GM23338 (cell line): Measurements from ENCODE around the gene PHYH. TPM values are rescaled to one million over a fixed set of nuclear protein-coding genes. Genes with fewer than 3 reads are reported as not detected.
A peak's percentile ranks its signal among the peaks of the same experiment; 100 is the strongest.

Experiments
- ATAC-seq: fragments of 200-7000 bp; cut with Tn5 transposase; 3 replicates; pipeline ENCODE4 v1.9.1; 2020
- DNase-seq: peaks from one replicate; pipeline ENCODE4 v3.0.0-alpha.2; 2015; ENCODE audit warnings: low spot score
- H2AFZ ChIP-seq: fragments of 200-600 bp; sonication (generic); 2 replicates; pipeline ENCODE4 v1.8.0; 2016; ENCODE audit warnings: antibody characterized with exemption, mild to moderate bottlenecking, moderate library complexity
- H3F3A ChIP-seq: fragments of 200-600 bp; sonication (generic); replicated peaks from 2 replicates; pipeline ENCODE4 v1.8.0; 2017; ENCODE audit warnings: antibody characterized with exemption, mixed run types, low read depth
- H3K27ac ChIP-seq: fragments of 200-600 bp; sonication (generic); 2 replicates; pipeline ENCODE4 v1.6.1; 2016; ENCODE audit warnings: low read depth
- H3K27me3 ChIP-seq: fragments of 200-600 bp; sonication (generic); 2 replicates; pipeline ENCODE4 v1.8.0; 2016; ENCODE audit warnings: mild to moderate bottlenecking, mixed run types, moderate library complexity; ENCODE audit not compliant: insufficient read depth
- H3K36me3 ChIP-seq: fragments of 200-600 bp; sonication (generic); 2 replicates; pipeline ENCODE4 v1.8.0; 2016; ENCODE audit warnings: mild to moderate bottlenecking; ENCODE audit not compliant: insufficient read depth
- H3K4me1 ChIP-seq: fragments of 200-600 bp; sonication (generic); 2 replicates; pipeline ENCODE4 v1.8.0; 2016; ENCODE audit warnings: mild to moderate bottlenecking, moderate library complexity; ENCODE audit not compliant: insufficient read depth
- H3K4me2 ChIP-seq: fragments of 200-600 bp; sonication (generic); 2 replicates; pipeline ENCODE4 v1.7.1; 2017; ENCODE audit warnings: mixed run types
- H3K4me3 ChIP-seq: fragments of 200-600 bp; sonication (generic); 2 replicates; pipeline ENCODE4 v1.6.1; 2016; ENCODE audit warnings: mixed run types
- H3K79me2 ChIP-seq: fragments of 200-600 bp; sonication (generic); replicated peaks from 2 replicates; pipeline ENCODE4 v1.8.0; 2017; ENCODE audit warnings: mild to moderate bottlenecking; ENCODE audit not compliant: insufficient read depth
- H3K9me2 ChIP-seq: fragments of 200-600 bp; sonication (generic); 2 replicates; pipeline ENCODE4 v1.8.0; 2017; ENCODE audit not compliant: insufficient read depth
- H4K20me1 ChIP-seq: fragments of 200-600 bp; sonication (generic); replicated peaks from 2 replicates; pipeline ENCODE4 v1.8.0; 2017; ENCODE audit warnings: mild to moderate bottlenecking; ENCODE audit not compliant: insufficient read depth
- H3K27ac Mint-ChIP-seq: 2 replicates; pipeline ENCODE4 v1.8.0; 2020; ENCODE audit warnings: inconsistent platforms, mild to moderate bottlenecking, moderate library complexity, mixed read lengths
- H3K27me3 Mint-ChIP-seq: 3 replicates; pipeline ENCODE4 v1.8.0; 2022; ENCODE audit warnings: low read depth, mild to moderate bottlenecking, moderate library complexity, mixed read lengths, inconsistent platforms; ENCODE audit not compliant: insufficient read depth, poor library complexity
- H3K36me3 Mint-ChIP-seq: 3 replicates; pipeline ENCODE4 v1.8.0; 2021; ENCODE audit warnings: low read depth, mild to moderate bottlenecking, inconsistent platforms, moderate library complexity, mixed read lengths
- H3K4me1 Mint-ChIP-seq: 3 replicates; pipeline ENCODE4 v1.8.0; 2020; ENCODE audit warnings: mild to moderate bottlenecking, inconsistent platforms, mixed read lengths
- H3K4me3 Mint-ChIP-seq: 3 replicates; pipeline ENCODE4 v1.8.0; 2021; ENCODE audit warnings: moderate library complexity, mild to moderate bottlenecking, inconsistent platforms, mixed read lengths
- H3K9me3 Mint-ChIP-seq: 3 replicates; pipeline ENCODE4 v1.8.0; 2020; ENCODE audit warnings: moderate library complexity, mild to moderate bottlenecking, inconsistent platforms, mixed read lengths
- CREB1 ChIP-seq: fragments of 250-450 bp; sonication (Bioruptor Pico); IDR thresholded peaks from 2 replicates; pipeline ENCODE4 v1.5.0; 2020; ENCODE audit warnings: low read depth, mild to moderate bottlenecking, moderate library complexity
- ETS1 ChIP-seq: IDR thresholded peaks from 2 replicates; pipeline ENCODE4 v1.6.1; 2016; ENCODE audit warnings: antibody characterized with exemption
- EZH2 ChIP-seq: fragments of 200-600 bp; sonication (generic); IDR thresholded peaks from one replicate; pipeline ENCODE4 v1.8.0; 2017; ENCODE audit warnings: antibody characterized with exemption, mild to moderate bottlenecking, low read depth; ENCODE audit not compliant: unreplicated experiment
- EZH2phosphoT487 ChIP-seq: fragments of 200-600 bp; sonication (generic); IDR thresholded peaks from one replicate; pipeline ENCODE4 v1.8.1; 2018; ENCODE audit warnings: antibody characterized with exemption; ENCODE audit not compliant: unreplicated experiment
- NANOG ChIP-seq: IDR thresholded peaks from 2 replicates; pipeline ENCODE4 v1.6.1; 2016; ENCODE audit warnings: antibody characterized with exemption, borderline replicate concordance
- POLR2AphosphoS5 ChIP-seq: IDR thresholded peaks from 2 replicates; pipeline ENCODE4 v1.6.1; 2016; ENCODE audit warnings: antibody characterized with exemption, low read depth
- REST ChIP-seq: IDR thresholded peaks from one replicate; pipeline ENCODE4 v1.6.1; 2018; ENCODE audit warnings: antibody characterized with exemption; ENCODE audit not compliant: unreplicated experiment
- polyA plus RNA-seq: library from polyadenylated mRNA; unstranded; fragments of >200 nt; fragmentation: Nextera tagmentation; extraction: Ambion mirVana; gene quantifications from 2 replicates; pipeline ENCODE4 v1.2.1, GENCODE V29; 2016
- total RNA-seq: library from RNA; depleted of rRNA; stranded (reverse); fragments of >200 nt; shearing (Covaris generic); gene quantifications from 2 replicates; pipeline ENCODE4 v1.2.3, GENCODE V29; 2014

Gene PHYH
- total and polyA plus RNA-seq, 2 experiments from 2014 or later, result 10.9 to 29.8 TPM

- ATAC-seq (peak; percentile 7), DNase-seq (peak; percentile 87)
- Histone ChIP-seq H3K27ac (peak within 1 kb of the TSS; percentile 100), H2AFZ (no peak within 1 kb of the TSS), H3K27me3 (no peaks in the 10 kb centered on the region), H3K4me2 (peak within 1 kb of the TSS; percentile 82), H3K4me1 (peaks cover 53% of the 10 kb centered on the region), H3K36me3 (peaks cover 19% of the 10 kb centered on the region), H3K9me2 (no peaks in the 10 kb centered on the region), H3K4me3 (peak within 1 kb of the TSS; percentile 70), H4K20me1 (peaks cover 25% of the 10 kb centered on the region), H3K79me2 (peaks cover 38% of the 10 kb centered on the region), H3F3A (peaks cover 39% of the 10 kb centered on the region)
- peak within 1 kb of the TSS; percentile 100 for H3K27ac Mint-ChIP-seq
- H3K27me3 Mint-ChIP-seq, result peaks cover 51% of the 10 kb centered on the region
- 0 out of 2 replicates have a peak, but pooled peaks have one; percentile 31 for TF ChIP-seq ETS1
- peak; percentile 76 for TF ChIP-seq POLR2AphosphoS5
- TF ChIP-seq REST, result peak; percentile 30
- TF ChIP-seq EZH2phosphoT487, result no peak
- peak; percentile 20; the same call in 1 of the 2 replicates for TF ChIP-seq CREB1 (CRISPR knock-in tag)
- H3K4me1 Mint-ChIP-seq, result peaks cover 56% of the 10 kb centered on the region
- no peaks in the 10 kb centered on the region; the same call in 1 of the 3 replicates for H3K9me3 Mint-ChIP-seq
- peak within 1 kb of the TSS; percentile 93 for H3K4me3 Mint-ChIP-seq
- H3K36me3 Mint-ChIP-seq, result peaks cover 40% of the 10 kb centered on the region
Measured at GRCh38 chr10:13348216-13349017, 48.6 kb upstream of the PHYH start, which contains the start of gene SEPHS1. TSS of gene SEPHS1 (minus strand) at chr10:13348293. CDS start at chr10:13344950, 3,343 bp downstream.

DNA sequence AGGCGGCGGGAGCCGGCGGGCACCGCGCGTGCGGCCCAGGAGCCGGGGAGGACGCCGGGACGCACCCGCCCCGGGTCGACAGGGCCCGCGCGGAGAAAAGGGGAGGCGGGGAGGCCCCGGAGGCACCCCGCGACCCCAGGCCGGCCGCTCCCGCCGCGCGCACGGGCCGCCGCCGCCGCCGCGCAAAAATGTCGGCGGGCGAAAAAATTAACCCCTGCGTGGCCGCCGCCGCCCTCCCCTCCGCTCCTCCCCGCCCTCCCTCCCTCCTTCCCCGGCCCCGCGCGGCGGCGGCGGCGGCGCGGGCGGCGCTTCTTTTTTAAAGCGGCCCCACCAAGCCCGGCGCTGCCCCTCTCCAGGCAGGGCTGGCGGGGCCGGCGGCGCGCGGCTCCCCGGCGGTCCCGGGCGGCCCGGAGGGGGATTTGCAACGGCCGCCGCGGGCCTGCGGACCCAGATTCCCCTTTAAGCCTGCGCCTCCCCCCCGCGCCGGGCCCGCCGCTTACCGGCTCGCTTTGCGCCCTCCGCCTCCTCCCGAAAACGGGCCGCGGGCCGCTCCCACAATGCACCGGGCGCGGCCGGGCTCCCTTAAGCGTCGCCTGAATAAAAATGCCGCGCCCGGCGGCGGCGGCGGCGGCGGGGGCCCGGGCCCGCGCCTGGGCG lies 47.8 kb upstream of the PHYH start:
- peaks cover 44% of the 10 kb centered on the region for H3F3A ChIP-seq
- H3K36me3 Mint-ChIP-seq, result peaks cover 48% of the 10 kb centered on the region
- H3K4me2 ChIP-seq, result no peak overlapping the region; the same call in 1 of the 2 replicates
- no peak overlapping the region for H3K27ac Mint-ChIP-seq
- peaks cover 46% of the 10 kb centered on the region for H3K79me2 ChIP-seq
- H3K27me3 ChIP-seq, result no peaks in the 10 kb centered on the region
- no peak overlapping the region for H2AFZ ChIP-seq
- H3K4me1 ChIP-seq, result peaks cover 53% of the 10 kb centered on the region
- no peak overlapping the region; the same call in 2 of the 3 replicates for H3K4me3 Mint-ChIP-seq
- H3K9me3 Mint-ChIP-seq, result no peaks in the 10 kb centered on the region; the same call in 1 of the 3 replicates
- no peaks in the 10 kb centered on the region for H3K9me2 ChIP-seq
- DNase-seq (peak; percentile 81), ATAC-seq (no peak)
- H3K27ac ChIP-seq, result peak overlapping the region; percentile 76; the same call in 1 of the 2 replicates
- H3K4me3 ChIP-seq, result peak overlapping the region; percentile 70; the same call in 1 of the 2 replicates
- H3K4me1 Mint-ChIP-seq, result peaks cover 54% of the 10 kb centered on the region
- H3K27me3 Mint-ChIP-seq, result peaks cover 48% of the 10 kb centered on the region
- H3K36me3 ChIP-seq, result peaks cover 27% of the 10 kb centered on the region
- peaks cover 33% of the 10 kb centered on the region for H4K20me1 ChIP-seq
- TF ChIP-seq EZH2 (no peak), NANOG (no peak), EZH2phosphoT487 (no peak)
